Measurements from ENCODE around the gene PDE4C.

GRCh38 chr19:18194181-18194530 lies 32.1 kb downstream of the PDE4C start:
- TF ChIP-seq POLR2A (IDR thresholded peaks at IDR 0.05): no peak
- TF ChIP-seq CTCF (IDR thresholded peaks at IDR 0.05): no peak

Data from thyroid gland (tissue), 4 donors.